ENCODE data around the gene NAV3.

DNA sequence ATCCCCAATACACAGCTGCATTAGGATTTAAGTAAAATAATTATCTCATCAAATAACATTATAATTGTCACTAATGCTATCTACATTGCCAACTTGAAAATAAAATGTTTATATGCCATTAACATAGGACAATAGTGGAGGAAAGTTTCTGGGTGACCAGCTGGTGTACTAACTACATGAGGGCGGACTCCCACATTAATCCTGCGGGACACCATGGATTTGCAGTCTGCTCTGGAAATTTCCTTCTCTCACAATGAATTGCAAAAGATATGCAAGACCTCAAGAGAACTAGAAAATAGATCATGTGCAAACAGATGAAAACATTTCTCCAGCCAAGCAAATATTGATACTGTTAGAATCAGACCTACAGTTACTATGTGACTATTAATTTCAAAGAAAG lies 390.1 kb downstream of the NAV3 start:
- no peak for TF ChIP-seq CTCF (IDR thresholded peaks at IDR 0.05)
- TF ChIP-seq EZH2phosphoT487 (IDR thresholded peaks at IDR 0.05) = no peak
- TF ChIP-seq EZH2 (IDR thresholded peaks at IDR 0.05) = no peak

All from neural progenitor cell (in vitro differentiated cells).